Measurements from ENCODE around the gene GPC6.

DNA sequence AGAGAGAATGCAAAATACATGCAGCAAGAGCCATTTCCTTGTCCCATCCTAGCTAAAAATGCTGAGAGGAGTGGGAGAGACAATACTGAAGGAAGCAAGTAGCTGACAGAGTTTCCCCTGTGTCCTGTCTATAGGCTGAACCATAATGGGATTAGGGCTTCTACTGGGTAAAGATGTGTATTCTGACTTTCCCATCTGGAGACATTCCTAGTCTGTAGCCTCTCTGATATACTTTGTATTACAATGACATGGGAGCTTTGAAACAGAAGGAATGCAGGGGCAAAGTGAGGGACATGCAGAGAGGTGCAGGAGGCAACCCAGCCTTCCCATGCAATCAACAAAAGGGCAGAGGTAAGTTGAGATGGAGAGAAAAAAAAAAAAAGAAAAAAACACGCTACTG is 10.5 kb upstream of the GPC6 start:
- TF ChIP-seq ZNF501 (tag by site-specific recombination; IDR thresholded peaks at IDR 0.05) (no peak), ZNF10 (tag by site-specific recombination; IDR thresholded peaks at IDR 0.05) (no peak), KLF10 (tag by site-specific recombination; IDR thresholded peaks at IDR 0.05) (no peak), ZBTB1 (tag by site-specific recombination; IDR thresholded peaks at IDR 0.05) (no peak), ZBTB8A (tag by site-specific recombination; IDR thresholded peaks at IDR 0.05) (no peak), ZEB2 (tag by site-specific recombination; IDR thresholded peaks at IDR 0.05) (no peak), ZNF658 (tag by site-specific recombination; IDR thresholded peaks at IDR 0.05) (no peak), ZNF530 (tag by site-specific recombination; IDR thresholded peaks at IDR 0.05; ENCODE audit: low read depth) (no peak)
- TF ChIP-seq, protein P1, sequence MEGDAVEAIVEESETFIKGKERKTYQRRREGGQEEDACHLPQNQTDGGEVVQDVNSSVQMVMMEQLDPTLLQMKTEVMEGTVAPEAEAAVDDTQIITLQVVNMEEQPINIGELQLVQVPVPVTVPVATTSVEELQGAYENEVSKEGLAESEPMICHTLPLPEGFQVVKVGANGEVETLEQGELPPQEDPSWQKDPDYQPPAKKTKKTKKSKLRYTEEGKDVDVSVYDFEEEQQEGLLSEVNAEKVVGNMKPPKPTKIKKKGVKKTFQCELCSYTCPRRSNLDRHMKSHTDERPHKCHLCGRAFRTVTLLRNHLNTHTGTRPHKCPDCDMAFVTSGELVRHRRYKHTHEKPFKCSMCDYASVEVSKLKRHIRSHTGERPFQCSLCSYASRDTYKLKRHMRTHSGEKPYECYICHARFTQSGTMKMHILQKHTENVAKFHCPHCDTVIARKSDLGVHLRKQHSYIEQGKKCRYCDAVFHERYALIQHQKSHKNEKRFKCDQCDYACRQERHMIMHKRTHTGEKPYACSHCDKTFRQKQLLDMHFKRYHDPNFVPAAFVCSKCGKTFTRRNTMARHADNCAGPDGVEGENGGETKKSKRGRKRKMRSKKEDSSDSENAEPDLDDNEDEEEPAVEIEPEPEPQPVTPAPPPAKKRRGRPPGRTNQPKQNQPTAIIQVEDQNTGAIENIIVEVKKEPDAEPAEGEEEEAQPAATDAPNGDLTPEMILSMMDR (tag by site-specific recombination; IDR thresholded peaks at IDR 0.05): no peak
